BLaER1 (cell line): ENCODE measurements around the gene GFOD2.
A peak's percentile ranks its signal among the peaks of the same experiment; 100 is the strongest.

Source experiments
- H3K27ac ChIP-seq: shearing (Covaris generic); formaldehyde crosslinking; 2 replicates; pipeline ENCODE4 v1.8.1; 2022
- H3K27me3 ChIP-seq: shearing (Covaris generic); formaldehyde crosslinking; 2 replicates; pipeline ENCODE4 v1.8.1; 2022
- H3K36me3 ChIP-seq: shearing (Covaris generic); formaldehyde crosslinking; 2 replicates; pipeline ENCODE4 v1.8.1; 2022
- H3K4me1 ChIP-seq: shearing (Covaris generic); formaldehyde crosslinking; 2 replicates; pipeline ENCODE4 v1.8.1; 2022
- H3K4me2 ChIP-seq: shearing (Covaris generic); formaldehyde crosslinking; 2 replicates; pipeline ENCODE4 v1.8.1; 2022
- H3K4me3 ChIP-seq: shearing (Covaris generic); formaldehyde crosslinking; 2 replicates; pipeline ENCODE4 v1.8.1; 2022
- H3K9ac ChIP-seq: shearing (Covaris generic); formaldehyde crosslinking; 2 replicates; pipeline ENCODE4 v1.8.1; 2022
- H3K9me3 ChIP-seq: shearing (Covaris generic); formaldehyde crosslinking; 2 replicates; pipeline ENCODE4 v1.8.1; 2022
- H4K20me1 ChIP-seq: shearing (Covaris generic); formaldehyde crosslinking; 2 replicates; pipeline ENCODE4 v1.8.1; 2022
- Cebpa-rat ChIP-seq: shearing (Covaris generic); IDR thresholded peaks from 2 replicates; pipeline ENCODE4 v1.8.1; 2022

Gene GFOD2

DNA sequence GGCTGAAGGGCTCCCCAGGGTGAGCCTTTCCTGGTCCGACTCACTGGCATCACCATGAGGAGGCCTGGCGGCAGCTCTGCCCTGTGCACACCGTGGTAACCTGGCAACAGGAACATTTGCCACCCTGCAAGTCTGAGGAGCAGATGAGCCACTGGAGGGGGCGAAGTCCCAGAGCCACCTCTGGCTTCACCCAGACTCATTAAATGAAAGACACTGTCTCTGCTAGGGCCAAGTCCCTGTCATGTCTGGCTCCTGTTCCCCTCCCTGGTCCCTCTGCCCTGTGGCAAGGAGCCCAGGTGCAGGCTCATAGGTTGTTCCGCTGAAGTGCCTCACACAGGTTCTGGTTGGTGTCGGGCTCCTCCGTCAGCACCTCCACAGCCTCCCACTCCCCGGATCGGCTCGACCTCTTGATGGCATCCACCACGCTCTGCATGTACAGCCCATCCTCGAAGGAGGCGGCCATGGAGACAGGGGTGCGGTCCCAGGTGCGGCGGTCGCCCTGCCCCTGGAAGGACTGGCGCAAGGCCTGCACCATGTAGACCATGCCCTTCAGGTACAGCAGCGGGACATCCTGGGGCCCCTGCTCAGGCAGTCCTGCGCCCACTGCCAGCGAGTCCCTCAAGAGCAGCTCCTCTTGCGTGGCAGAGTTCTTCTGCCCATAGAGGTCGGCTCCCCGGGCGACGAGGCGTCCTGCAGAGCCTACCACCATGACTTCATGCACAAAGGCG is 44.1 kb downstream of the GFOD2 start:
- Histone ChIP-seq H3K4me3 (no peak overlapping the region), H3K9ac (peak overlapping the region; percentile 63), H3K4me2 (peak overlapping the region; percentile 83), H3K4me1 (peaks cover 53% of the 10 kb centered on the region), H4K20me1 (no peaks in the 10 kb centered on the region), H3K27me3 (no peaks in the 10 kb centered on the region), H3K36me3 (peaks cover 33% of the 10 kb centered on the region), H3K27ac (peak overlapping the region; percentile 72), H3K9me3 (no peaks in the 10 kb centered on the region)
- no peak for TF ChIP-seq Cebpa-rat

DNA sequence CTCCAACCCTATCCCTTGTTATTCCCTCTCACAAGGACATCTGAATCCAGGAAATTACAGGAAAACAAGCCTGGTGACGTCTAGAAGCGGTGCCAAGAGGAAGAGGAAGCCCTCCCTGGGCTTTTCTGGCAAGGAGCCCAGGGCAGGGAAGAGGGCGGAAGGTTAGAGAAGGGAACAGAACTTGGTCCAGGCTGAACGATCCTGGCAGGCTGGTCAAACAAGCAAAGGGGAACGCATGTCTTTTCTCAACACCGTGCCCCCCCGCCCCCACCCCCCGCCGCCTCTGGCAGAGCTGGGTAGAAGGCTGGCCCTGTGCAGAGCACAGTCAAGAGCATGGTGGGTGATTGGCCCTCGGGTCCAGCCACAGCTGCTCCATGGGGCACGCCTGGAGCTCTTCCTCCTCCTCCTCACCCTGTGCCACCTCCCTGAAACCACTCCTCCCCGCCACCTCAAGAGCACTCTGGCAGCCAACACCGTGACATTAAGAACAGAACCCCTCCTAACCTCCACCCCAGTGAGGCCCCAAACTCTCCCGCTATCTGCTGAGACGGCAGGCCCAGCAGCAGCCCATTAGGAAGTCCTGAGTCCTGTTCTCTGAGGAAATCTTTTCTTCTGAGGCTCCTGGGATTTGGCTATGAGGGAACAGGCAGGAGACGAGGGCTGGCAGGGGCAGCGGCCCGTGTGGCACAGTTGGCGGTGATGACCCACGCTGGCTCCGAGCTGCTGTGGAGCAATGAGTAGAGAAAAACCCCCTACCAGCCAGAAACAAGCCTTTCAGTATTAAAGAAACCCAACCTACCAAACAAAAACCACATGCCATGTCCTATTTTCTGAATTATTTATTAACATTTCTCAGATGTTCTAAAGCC is 45.2 kb downstream of the GFOD2 start:
- no peak overlapping the region for H3K4me3 ChIP-seq
- peak overlapping the region; percentile 72 for H3K27ac ChIP-seq
- H3K36me3 ChIP-seq = peaks cover 24% of the 10 kb centered on the region
- no peak for TF ChIP-seq Cebpa-rat
- H3K9ac ChIP-seq = peak overlapping the region; percentile 63
- H4K20me1 ChIP-seq = no peaks in the 10 kb centered on the region
- no peaks in the 10 kb centered on the region for H3K27me3 ChIP-seq
- peak overlapping the region; percentile 83 for H3K4me2 ChIP-seq
- peaks cover 58% of the 10 kb centered on the region for H3K4me1 ChIP-seq
- H3K9me3 ChIP-seq = no peaks in the 10 kb centered on the region

DNA sequence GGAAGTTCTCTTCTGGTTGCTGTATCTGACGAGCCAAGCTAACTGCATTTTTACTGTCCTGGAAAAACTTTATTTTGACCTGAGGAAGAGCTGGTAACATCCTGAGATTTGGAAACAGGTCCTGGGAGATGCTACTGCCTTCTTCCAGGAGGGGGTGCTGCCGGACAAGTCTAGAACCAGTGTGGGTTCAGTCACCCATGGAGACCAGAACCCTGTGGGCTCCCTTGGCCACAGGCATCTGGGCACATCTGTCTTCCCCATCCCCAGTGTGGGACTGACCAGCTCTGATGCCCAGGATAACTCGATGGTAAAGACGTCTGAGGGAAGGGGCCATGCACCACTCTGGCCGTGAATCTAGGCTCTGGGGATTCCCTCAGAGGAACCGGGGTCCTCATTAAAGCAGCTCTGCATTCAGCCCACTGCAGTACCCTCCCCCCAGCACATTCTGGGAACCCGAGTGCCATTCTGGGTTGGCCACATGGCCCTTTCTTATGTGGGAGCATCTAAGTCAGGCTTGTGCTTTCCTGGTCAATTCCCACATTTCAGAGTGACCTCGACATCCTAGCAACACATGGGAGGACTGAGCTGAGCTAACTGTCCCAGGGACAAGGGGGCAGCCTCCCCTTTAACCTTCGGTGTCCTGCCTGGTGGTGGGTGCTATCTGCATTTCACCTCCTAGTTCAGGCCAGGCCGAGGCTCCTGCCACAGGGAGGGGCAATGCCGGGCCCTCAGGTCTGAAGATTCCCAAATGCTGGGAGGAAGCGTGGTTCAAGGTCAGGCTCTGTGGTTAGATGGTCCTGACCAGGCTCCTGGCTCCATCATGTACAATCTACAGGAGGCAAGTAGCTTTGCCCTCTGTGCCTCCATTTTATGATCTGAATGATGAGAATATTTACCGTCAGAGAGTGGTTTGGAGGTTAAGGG is 46.1 kb downstream of the GFOD2 start:
- peak overlapping the region; percentile 33 for H3K27ac ChIP-seq
- H3K9ac ChIP-seq = peak overlapping the region; percentile 5; the same call in 1 of the 2 replicates

DNA sequence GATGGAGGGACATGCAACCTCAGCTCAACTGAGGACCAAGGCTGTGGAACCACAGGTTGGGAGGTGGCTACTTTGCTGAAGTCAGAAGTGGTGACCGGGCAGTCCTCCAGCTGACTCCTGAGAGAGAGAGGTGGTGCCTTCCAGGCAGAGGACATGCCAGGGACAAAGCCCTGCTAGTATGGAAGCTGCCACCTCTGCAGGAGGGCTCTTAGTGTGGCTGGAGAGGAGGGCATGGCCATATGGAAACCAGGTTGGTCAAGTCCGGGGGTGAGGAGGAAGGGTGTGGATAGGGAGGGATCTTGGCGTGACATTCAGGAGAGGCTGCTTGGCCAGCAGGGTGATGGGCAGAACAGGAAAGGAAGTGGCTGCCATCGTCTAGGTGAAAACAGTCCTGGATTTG is 46.8 kb downstream of the GFOD2 start:
- Histone ChIP-seq H3K36me3 (peaks cover 10% of the 10 kb centered on the region), H3K27me3 (no peaks in the 10 kb centered on the region), H3K9ac (no peak overlapping the region), H3K4me2 (no peak overlapping the region), H3K9me3 (no peaks in the 10 kb centered on the region), H3K27ac (no peak overlapping the region), H3K4me1 (peaks cover 66% of the 10 kb centered on the region), H3K4me3 (no peak overlapping the region), H4K20me1 (no peaks in the 10 kb centered on the region)
- TF ChIP-seq Cebpa-rat = no peak

More for the DNA sequence above, 46.1 kb downstream of the GFOD2 start:
- H3K9me3 ChIP-seq = no peaks in the 10 kb centered on the region
- peaks cover 17% of the 10 kb centered on the region for H3K36me3 ChIP-seq
- no peak overlapping the region for H3K4me3 ChIP-seq
- no peaks in the 10 kb centered on the region for H4K20me1 ChIP-seq
- H3K4me2 ChIP-seq = peak overlapping the region; percentile 83
- H3K27me3 ChIP-seq = no peaks in the 10 kb centered on the region
- H3K4me1 ChIP-seq = peaks cover 67% of the 10 kb centered on the region
- TF ChIP-seq Cebpa-rat = no peak

DNA sequence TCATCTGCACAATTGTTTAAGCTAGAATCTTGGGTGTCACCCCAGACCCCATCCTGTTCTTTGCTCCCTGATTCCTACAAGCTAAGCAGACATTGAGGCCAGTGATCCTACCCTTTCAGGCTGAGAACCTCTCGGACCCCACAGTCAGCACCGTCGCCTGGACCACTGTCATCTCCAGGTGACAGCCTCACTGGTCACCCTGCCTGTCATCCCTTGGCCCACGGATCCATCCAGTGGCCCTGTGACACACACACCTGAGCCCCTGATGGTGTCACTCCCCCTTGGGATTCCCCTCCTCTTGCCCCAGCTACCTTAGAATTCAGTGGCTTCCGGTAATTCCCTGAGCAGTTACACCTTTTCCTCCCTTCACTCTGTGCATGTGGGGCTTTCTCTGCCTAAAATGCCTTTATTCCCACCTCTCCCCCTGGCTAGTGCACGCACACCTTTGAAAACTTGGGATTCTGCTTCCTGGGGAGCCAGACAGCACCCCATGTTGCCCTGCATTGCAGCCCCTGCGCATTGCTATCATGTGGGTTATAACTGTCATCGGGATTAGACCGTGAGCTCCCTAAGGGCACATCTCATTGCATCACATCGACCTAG is 49.5 kb downstream of the GFOD2 start:
- TF ChIP-seq Cebpa-rat = no peak
- no peaks in the 10 kb centered on the region for H4K20me1 ChIP-seq
- H3K27ac ChIP-seq = 0 out of 2 replicates have a peak overlapping the region, but pooled peaks have one; percentile 65
- no peaks in the 10 kb centered on the region for H3K36me3 ChIP-seq
- no peaks in the 10 kb centered on the region for H3K27me3 ChIP-seq
- no peaks in the 10 kb centered on the region for H3K9me3 ChIP-seq
- H3K4me3 ChIP-seq = no peak overlapping the region
- no peak overlapping the region for H3K9ac ChIP-seq
- peaks cover 64% of the 10 kb centered on the region for H3K4me1 ChIP-seq
- peak overlapping the region; percentile 99; the same call in 1 of the 2 replicates for H3K4me2 ChIP-seq

DNA sequence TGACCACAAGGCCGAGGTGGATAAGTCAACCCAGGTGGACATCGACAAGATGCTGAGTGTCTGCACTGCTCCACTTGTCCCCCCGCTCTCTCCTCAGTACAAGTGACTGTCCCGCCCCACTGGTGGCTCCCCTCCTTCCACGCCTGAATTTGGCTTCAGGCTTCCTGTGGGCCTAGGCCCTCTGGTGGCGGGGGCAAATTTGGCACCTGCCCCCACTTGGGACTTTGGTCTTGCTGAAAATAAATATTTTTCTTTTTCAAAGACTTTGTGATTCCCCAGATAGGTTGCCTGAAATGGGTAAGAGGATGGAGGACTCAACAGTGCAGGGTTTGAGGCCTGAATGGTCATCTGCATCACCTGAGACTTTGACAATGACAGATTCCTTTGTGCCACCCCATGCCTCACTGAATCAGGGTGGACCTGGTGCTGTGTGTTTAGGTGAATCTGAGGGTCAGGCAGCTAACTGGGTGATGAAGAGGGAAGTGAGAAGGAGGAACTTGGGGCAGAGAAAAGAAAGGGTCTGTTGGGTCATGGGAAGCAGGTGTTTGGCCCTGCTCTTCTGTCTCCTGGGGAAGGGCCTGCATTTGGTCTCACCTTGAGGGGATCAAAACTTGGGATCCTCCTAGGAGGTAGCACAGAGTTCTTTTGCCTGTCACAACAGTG is 50.5 kb downstream of the GFOD2 start:
- peak overlapping the region; percentile 99 for H3K4me2 ChIP-seq
- TF ChIP-seq Cebpa-rat = no peak
- no peaks in the 10 kb centered on the region for H4K20me1 ChIP-seq
- no peaks in the 10 kb centered on the region for H3K9me3 ChIP-seq
- no peaks in the 10 kb centered on the region for H3K27me3 ChIP-seq
- H3K4me1 ChIP-seq = peaks cover 61% of the 10 kb centered on the region
- H3K27ac ChIP-seq = peak overlapping the region; percentile 65
- peaks cover under 1% of the 10 kb centered on the region; the same call in 1 of the 2 replicates for H3K36me3 ChIP-seq
- H3K9ac ChIP-seq = peak overlapping the region; percentile 60
- H3K4me3 ChIP-seq = no peak overlapping the region

DNA sequence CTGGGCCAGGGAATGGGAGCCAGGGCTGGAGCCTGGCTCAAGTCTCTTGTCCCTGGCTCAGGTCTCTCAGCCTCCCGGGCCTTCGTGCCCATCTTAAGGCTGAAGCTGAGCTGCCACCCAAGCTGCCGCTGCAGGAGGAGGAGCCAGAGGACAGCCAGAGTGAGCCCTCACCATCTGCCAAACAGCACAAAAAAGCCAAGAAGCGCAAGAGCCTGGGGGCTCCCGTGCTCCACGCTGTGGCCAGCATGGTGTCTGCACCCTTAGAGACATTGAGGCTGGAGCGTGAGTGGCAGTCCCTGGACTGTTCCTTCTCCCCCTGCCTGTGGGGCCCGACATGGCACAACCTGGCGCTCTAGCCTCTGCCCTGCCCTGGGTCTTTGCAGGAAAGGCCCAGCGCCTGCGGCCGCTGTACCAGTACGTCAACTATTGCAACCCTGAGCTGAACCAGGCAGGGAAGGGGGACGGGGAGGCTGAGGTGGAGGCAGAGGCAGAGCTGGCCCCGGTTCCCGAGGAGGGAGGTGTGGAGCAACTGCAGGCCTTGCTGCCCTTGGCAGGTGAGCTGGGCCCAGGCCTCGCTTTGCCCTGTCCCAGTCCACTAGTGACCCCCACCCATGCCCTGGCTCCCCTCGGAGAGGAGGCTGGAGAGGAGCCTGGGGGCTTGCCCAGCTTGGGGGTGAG is 51.2 kb downstream of the GFOD2 start:
- Histone ChIP-seq H3K4me2 (peak overlapping the region; percentile 99), H3K4me3 (peak overlapping the region; percentile 88), H3K27ac (peak overlapping the region; percentile 97), H3K4me1 (peaks cover 60% of the 10 kb centered on the region), H3K9me3 (no peaks in the 10 kb centered on the region), H4K20me1 (no peaks in the 10 kb centered on the region), H3K36me3 (peaks cover 7% of the 10 kb centered on the region; the same call in 1 of the 2 replicates), H3K9ac (peak overlapping the region; percentile 95), H3K27me3 (no peaks in the 10 kb centered on the region)
- TF ChIP-seq Cebpa-rat = no peak

DNA sequence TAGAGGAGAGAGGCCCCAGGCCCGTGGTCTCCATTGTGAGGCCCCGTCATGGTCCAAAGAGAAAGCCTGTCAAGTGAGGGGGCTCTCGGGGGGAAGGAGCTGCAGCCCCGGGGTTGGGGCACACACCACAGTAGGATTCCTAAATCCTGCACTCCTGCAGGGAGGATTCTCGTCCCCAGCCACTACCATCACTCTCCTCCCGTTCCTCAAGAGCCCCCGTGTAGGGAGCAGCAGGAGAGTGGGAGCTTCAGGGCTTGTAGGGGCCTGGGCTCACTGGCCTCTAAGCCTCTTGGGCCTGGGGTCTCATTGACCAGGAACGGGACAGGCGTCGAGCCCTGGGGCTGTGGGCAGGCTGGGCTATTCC is 51.7 kb downstream of the GFOD2 start:
- peak overlapping the region; percentile 97 for H3K27ac ChIP-seq
- H3K27me3 ChIP-seq = no peaks in the 10 kb centered on the region
- peaks cover 13% of the 10 kb centered on the region for H3K36me3 ChIP-seq
- H3K4me3 ChIP-seq = peak overlapping the region; percentile 88
- no peaks in the 10 kb centered on the region for H3K9me3 ChIP-seq
- TF ChIP-seq Cebpa-rat = no peak
- H3K9ac ChIP-seq = peak overlapping the region; percentile 95
- H3K4me2 ChIP-seq = peak overlapping the region; percentile 99
- peaks cover 1% of the 10 kb centered on the region; the same call in 1 of the 2 replicates for H4K20me1 ChIP-seq
- peaks cover 55% of the 10 kb centered on the region for H3K4me1 ChIP-seq
